Astrocyte (in vitro differentiated cells and primary cell): ENCODE measurements around the gene STIM1.

Experiments
- CTCF ChIP-seq: IDR thresholded peaks from 2 replicates; pipeline ENCODE4 v1.5.1; 2011; ENCODE audit warnings: low read depth, mild to moderate bottlenecking, inconsistent platforms, low read length, moderate library complexity; ENCODE audit not compliant: insufficient read depth
- EZH2 ChIP-seq: IDR thresholded peaks from 2 replicates; pipeline ENCODE4 v1.6.1; 2012; ENCODE audit warnings: mild to moderate bottlenecking, low read length, inconsistent platforms; ENCODE audit not compliant: insufficient read depth

- TF ChIP-seq EZH2 (no peak), CTCF (no peak)
Observed at GRCh38 chr11:3956038-3956437, 100.6 kb downstream of the STIM1 start.
